DMS 273 (cell line): Measurements from ENCODE around the gene ATP9B.
"Not testable (repeated sequence)": the region's sequence is repeated elsewhere in the genome, so short reads cannot be mapped to it uniquely, and the experiment has no call there.

ENCODE experiments used
- DNase-seq: peaks from one replicate; lab custom pipeline; 2025; ENCODE audit not compliant: unreplicated experiment; lab: John Stamatoyannopoulos, UW

ATP9B gene

GRCh38 chr18:79278896-79279295 is 209.7 kb downstream of the ATP9B start:
- no peak for DNase-seq

GRCh38 chr18:79283131-79283810 is 214.1 kb downstream of the ATP9B start:
- DNase-seq: no peak

- no peak for DNase-seq
These were observed 214.7 kb downstream of the ATP9B start for GRCh38 chr18:79283929-79284328.

GRCh38 chr18:79285191-79285590 is 216.0 kb downstream of the ATP9B start:
- DNase-seq: not testable (repeated sequence)

- DNase-seq: not testable (repeated sequence)
These were observed 221.2 kb downstream of the ATP9B start for GRCh38 chr18:79290409-79290808.

- DNase-seq: no peak
These were observed 221.7 kb downstream of the ATP9B start for GRCh38 chr18:79290876-79291275.

GRCh38 chr18:79294235-79294634 is 225.0 kb downstream of the ATP9B start:
- DNase-seq: no peak

- DNase-seq: no peak
These were observed 230.1 kb downstream of the ATP9B start for GRCh38 chr18:79299272-79299671.

DNA sequence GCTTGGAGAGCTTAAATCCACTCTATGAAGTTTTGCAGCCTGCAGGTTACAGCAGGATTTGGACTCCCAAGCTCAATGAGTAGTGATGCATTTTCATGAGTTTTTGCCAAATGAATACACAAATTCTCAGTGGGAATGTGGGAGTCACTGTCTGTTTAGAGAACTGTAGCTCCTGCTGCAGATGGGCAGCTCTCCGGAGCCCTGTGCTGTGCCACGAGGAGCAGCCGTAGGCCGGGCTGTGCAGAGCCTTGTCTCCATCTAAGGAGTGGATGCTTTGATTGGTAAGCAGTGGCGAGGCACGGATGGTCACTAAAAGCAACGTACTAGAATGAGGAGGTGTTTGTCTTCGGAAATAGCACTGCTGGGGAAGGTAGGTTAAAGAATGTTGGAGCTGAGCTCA is 230.5 kb downstream of the ATP9B start:
- no peak for DNase-seq

- no peak for DNase-seq
These were observed 231.2 kb downstream of the ATP9B start for GRCh38 chr18:79300413-79300812.

DNA sequence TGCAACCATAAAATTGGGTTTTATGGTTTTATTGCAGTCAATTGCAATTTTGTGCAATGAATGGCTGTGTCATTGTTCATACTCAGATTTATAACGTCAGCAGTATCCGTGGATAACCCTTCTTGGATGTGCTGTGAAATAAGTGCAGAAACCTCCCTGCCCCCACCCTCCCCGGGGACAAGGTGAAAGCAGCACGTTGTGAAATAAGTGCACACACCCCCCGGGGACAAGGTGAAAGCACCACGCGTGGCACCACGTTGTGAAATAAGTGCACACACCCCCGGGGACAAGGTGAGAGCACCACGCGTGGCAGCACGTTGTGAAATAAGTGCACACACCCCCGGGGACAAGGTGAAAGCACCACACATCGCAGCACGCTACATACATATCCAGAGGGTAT is 232.9 kb downstream of the ATP9B start:
- no peak for DNase-seq

DNA sequence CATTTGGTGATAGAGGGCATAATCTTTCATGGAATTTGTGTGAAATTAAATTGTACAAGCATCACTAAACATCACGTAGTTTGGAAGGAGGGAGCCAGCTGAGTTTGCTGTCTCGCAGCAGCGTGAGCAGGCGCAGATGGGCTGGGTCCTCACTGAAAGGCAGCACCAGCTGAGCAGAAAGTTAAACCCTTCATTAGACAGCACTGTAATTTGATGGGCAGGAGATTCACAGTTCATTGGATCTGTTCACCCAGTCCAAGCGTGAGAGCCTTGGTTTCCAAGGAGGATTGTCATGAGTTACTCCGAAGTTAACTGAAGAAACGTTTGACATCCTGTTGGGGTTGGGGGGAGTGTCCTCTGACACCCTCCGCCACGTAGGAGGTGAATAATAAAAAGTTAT is 236.7 kb downstream of the ATP9B start:
- no peak for DNase-seq

DNA sequence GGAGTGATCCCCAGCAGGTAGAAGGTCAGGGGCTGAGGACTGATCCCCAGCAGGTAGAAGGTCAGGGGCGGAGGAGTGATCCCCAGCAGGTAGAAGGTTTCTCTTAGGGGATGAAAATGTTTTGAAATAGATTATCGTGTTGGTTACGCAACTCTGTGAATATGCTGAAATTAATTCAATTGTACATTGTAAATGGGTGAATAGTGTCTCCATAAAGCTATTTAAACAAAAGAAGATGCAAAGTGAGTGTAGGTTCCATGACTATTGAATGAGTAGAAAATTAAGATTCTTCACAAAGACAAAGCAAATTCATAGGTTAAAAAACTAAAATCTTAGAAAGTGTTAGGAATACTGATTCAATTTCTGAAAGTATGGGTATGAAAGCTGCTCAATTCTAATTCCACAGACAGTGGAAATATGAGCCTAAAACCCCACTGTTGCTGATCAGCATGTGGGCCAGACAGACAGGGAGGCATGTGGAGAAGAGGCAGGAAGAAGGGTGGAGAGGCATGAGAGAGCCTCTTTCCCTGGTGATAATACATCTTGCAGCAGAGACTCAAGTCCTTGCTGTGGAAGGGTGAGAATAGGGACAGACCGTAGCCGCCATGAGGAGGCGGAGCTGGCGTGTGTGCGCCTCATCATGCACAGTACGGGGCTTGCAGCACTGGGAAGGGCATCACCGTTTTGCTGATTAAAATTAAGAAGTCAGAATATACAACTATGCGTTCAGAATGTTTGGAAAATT is 240.6 kb downstream of the ATP9B start:
- DNase-seq: no peak

DNA sequence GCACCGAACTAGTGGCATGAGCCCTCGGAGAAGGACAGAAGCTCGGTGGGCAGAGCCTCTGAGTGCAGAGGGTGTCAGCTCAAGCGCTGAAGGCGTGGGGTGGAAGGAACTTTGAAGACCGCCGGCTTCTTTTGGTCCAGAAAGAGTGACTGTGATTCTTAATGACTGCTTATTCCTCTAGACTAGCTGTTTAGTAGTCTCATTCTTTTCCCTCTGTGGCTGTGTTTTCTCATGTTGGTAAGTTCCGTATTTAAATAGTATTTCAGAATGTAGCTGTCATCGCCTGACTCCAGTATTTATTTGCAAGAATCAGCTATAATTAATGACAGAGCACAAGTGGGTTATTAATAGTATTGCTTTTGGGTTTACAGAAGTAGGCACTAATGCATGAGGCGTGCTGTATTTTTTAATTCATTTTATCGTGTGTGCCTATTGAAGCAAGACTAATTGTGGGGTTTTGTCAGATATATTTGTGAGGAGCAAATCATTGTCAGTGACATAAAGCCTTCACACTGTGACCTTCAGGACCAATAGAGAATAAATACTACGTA is 245.7 kb downstream of the ATP9B start:
- no peak for DNase-seq

DNA sequence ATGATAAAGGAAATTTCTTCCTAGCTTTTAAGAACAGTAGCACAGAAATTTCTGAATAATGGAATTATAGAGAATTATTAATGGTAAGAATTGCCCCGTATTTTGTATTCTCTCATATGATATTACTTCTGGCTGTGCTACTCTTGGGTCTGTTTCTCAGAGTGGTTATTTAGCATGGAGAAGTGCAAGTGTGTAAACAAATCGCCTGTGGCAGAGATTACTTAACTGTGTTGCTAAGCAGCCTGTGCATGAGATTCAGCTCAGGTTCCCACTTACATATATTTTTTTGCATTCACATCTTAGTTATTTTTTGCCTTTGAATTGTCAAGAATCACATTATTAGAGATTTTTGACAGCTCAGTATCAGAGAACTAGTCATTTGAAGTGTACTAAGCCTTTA is 246.4 kb downstream of the ATP9B start:
- DNase-seq: no peak

GRCh38 chr18:79317703-79318102 is 248.5 kb downstream of the ATP9B start:
- no peak for DNase-seq

- DNase-seq: no peak
These were observed 249.0 kb downstream of the ATP9B start for GRCh38 chr18:79318142-79318673.

DNA sequence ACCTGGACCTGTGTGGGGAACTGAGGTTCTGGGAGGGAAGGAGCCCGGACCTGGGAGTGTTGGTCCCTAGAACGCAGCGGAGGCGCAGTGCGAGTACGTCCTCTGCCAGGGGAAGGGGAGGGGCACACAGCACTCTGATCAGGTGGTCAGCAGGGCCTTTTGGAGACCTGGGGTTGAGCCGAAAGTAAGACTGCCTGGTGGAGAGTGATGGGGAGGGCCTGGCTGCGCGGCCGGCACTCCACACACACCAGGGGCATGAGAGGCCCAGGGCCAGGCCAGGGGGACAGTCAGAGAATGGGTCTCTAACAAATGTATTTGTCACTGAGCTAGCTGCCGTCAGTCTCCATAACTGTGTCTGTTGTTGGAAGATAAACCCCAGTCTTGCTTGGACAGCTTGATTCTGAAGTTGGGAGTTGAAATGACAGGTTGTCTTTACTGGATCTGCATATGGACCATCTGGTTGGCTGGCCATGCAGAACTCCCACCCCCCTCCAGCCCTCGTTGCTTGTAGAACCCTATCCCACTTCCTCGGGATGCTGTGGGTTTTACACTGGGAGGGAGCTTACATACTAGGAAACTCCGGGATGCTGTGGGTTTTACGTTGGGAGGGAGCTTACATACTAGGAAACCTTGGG is 251.1 kb downstream of the ATP9B start:
- no peak for DNase-seq

- DNase-seq: no peak
These were observed 252.6 kb downstream of the ATP9B start for GRCh38 chr18:79321625-79322405.

GRCh38 chr18:79322441-79322840 is 253.2 kb downstream of the ATP9B start:
- no peak for DNase-seq

GRCh38 chr18:79323471-79323870 is 254.3 kb downstream of the ATP9B start:
- DNase-seq: no peak
